ENCODE data around the gene WIPF2. TPM values are rescaled to one million over a fixed set of nuclear protein-coding genes. Genes with fewer than 3 reads are reported as not detected.

WIPF2 gene
- total RNA-seq, 1 experiment from 2014 or later: 23.0 TPM

- no peak for ATAC-seq
- H3K4me1 Mint-ChIP-seq: peaks cover 14% of the 10 kb centered on the region
- POLR2A ChIA-PET: interaction anchor here (0.7 kb wide), 1 partner anchor 24 kb away, joined by 4 read pairs; no protein-coding TSS in a partner anchor
- H3K36me3 Mint-ChIP-seq: peaks cover 8% of the 10 kb centered on the region
- H3K9me3 Mint-ChIP-seq: no peaks in the 10 kb centered on the region
- no peak for TF ChIP-seq ZNF138 (CRISPR knock-in tag; conservative IDR thresholded peaks at IDR 0.05)
- TF ChIP-seq, protein P1, sequence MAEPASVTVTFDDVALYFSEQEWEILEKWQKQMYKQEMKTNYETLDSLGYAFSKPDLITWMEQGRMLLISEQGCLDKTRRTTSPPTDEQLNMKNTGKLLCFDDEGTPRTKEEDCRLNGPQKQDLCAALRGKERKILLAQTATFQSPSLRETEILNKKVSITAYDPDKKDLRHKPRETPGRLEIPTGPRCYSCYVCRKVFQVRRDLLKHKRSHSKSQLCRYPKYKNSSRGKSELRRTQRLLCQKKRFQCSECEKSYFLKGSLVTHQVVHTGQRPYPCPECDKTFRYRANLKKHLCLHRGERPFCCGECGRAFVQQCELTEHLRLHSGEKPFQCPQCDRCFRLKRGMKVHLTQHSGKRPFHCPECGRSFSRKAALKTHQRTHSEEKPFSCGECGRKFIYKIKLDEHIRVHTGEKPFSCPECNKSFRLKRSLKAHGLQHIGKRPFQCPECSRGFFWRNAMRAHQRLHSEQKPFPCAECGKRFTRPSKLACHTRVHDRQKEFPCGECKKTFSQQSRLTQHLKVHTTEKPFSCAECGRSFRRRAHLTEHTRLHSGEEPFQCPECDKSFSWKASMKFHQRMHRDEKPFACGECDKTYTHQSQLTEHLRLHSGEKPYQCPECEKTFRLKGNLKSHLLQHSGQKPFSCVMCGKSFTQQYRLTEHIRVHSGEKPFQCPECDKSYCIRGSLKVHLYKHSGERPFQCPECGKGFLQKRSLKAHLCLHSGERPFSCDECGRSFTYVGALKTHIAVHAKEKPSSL (CRISPR knock-in tag; conservative IDR thresholded peaks at IDR 0.05): no peak
- TF ChIP-seq IRF2 (CRISPR knock-in tag; IDR thresholded peaks at IDR 0.05; ENCODE audit: borderline replicate concordance, low read depth): no peak
- no peak for TF ChIP-seq PRDM15 (CRISPR knock-in tag; IDR thresholded peaks at IDR 0.05)
- no peak for TF ChIP-seq JAZF1 (CRISPR knock-in tag; IDR thresholded peaks at IDR 0.05)
- TF ChIP-seq, protein P2, sequence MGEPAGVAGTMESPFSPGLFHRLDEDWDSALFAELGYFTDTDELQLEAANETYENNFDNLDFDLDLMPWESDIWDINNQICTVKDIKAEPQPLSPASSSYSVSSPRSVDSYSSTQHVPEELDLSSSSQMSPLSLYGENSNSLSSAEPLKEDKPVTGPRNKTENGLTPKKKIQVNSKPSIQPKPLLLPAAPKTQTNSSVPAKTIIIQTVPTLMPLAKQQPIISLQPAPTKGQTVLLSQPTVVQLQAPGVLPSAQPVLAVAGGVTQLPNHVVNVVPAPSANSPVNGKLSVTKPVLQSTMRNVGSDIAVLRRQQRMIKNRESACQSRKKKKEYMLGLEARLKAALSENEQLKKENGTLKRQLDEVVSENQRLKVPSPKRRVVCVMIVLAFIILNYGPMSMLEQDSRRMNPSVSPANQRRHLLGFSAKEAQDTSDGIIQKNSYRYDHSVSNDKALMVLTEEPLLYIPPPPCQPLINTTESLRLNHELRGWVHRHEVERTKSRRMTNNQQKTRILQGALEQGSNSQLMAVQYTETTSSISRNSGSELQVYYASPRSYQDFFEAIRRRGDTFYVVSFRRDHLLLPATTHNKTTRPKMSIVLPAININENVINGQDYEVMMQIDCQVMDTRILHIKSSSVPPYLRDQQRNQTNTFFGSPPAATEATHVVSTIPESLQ (CRISPR knock-in tag; IDR thresholded peaks at IDR 0.05): no peak
- no peak for TF ChIP-seq ESRRA (CRISPR knock-in tag; IDR thresholded peaks at IDR 0.05; ENCODE audit: borderline replicate concordance)
- peaks cover 2% of the 10 kb centered on the region for H3K27me3 Mint-ChIP-seq (ENCODE audit: low read depth)
- DNase-seq (ENCODE audit: low spot score): no peak
- CTCF ChIA-PET: interaction anchor here (1.3 kb wide), 1 partner anchor 25 kb away, joined by 6 read pairs; no protein-coding TSS in a partner anchor
- no peak overlapping the region for H3K27ac Mint-ChIP-seq
- H3K4me3 Mint-ChIP-seq: no peak overlapping the region
Observed at GRCh38 chr17:40329839-40330794, 111.0 kb downstream of the WIPF2 start.

DNA sequence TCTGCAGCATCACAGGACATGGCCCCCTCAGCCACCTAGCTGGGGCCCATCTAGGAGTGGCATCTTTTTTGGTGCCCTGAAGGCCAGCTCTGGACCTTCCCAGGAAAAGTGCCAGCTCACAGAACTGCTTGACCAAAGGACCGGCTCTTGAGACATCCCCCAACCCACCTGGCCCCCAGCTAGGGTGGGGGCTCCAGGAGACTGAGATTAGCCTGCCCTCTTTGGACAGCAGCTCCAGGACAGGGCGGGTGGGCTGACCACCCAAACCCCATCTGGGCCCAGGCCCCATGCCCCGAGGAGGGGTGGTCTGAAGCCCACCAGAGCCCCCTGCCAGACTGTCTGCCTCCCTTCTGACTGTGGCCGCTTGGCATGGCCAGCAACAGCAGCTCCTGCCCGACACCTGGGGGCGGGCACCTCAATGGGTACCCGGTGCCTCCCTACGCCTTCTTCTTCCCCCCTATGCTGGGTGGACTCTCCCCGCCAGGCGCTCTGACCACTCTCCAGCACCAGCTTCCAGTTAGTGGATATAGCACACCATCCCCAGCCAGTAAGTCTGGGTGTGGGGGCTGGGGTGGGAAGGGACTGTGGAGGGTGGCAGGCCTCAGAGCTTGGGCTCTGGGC is 111.9 kb downstream of the WIPF2 start:
- Mint-ChIP-seq H3K27ac (no peak overlapping the region), H3K36me3 (peaks cover 8% of the 10 kb centered on the region), H3K4me1 (peaks cover 14% of the 10 kb centered on the region), H3K9me3 (no peaks in the 10 kb centered on the region), H3K4me3 (no peak overlapping the region), H3K27me3 (ENCODE audit: low read depth) (peaks cover 5% of the 10 kb centered on the region)
- ChIA-PET POLR2A (interaction anchor here (1.5 kb wide), 1 partner anchor 22 kb away, joined by 4 read pairs; the partner anchor contains the start of gene RARA), CTCF (interaction anchor here (0.8 to 1.7 kb wide), 4 partner anchors 12 to 145 kb away, joined by 3 to 6 read pairs (median 5); no protein-coding TSS in a partner anchor)
- TF ChIP-seq GRHL2 (CRISPR knock-in tag; IDR thresholded peaks at IDR 0.05; ENCODE audit: insufficient replicate concordance, severe bottlenecking) (no peak), ATF1 (CRISPR knock-in tag; IDR thresholded peaks at IDR 0.05) (no peak), CBFB (CRISPR knock-in tag; IDR thresholded peaks at IDR 0.05; ENCODE audit: low read depth) (no peak), ZNF396 (CRISPR knock-in tag; IDR thresholded peaks at IDR 0.05; ENCODE audit: borderline replicate concordance) (no peak), STAT6 (CRISPR knock-in tag; conservative IDR thresholded peaks at IDR 0.05; ENCODE audit: low read depth) (no peak), USF1 (CRISPR knock-in tag; IDR thresholded peaks at IDR 0.05) (no peak), NFYB (CRISPR knock-in tag; conservative IDR thresholded peaks at IDR 0.05; ENCODE audit: low read depth) (no peak), ZNF263 (CRISPR knock-in tag; IDR thresholded peaks at IDR 0.05; ENCODE audit: low read depth) (no peak), EMX1 (CRISPR knock-in tag; IDR thresholded peaks at IDR 0.05) (no peak), NFATC4 (CRISPR knock-in tag; IDR thresholded peaks at IDR 0.05) (no peak), SMAD3 (CRISPR knock-in tag; IDR thresholded peaks at IDR 0.05; ENCODE audit: borderline replicate concordance) (no peak), TP53 (CRISPR knock-in tag; IDR thresholded peaks at IDR 0.05) (no peak)
- DNase-seq (ENCODE audit: low spot score) (no peak), ATAC-seq (no peak)

Data from WTC11 (cell line).